GM19025 (cell line): ENCODE data around the gene PHF3.
"Not testable (repeated sequence)": the region's sequence is repeated elsewhere in the genome, so short reads cannot be mapped to it uniquely, and the experiment has no call there.

Experiments
- ATAC-seq: cut with Tn5 transposase; IDR thresholded peaks from one replicate; pipeline ENCODE4 v1.9.1; 2021; ENCODE audit warnings: mild to moderate bottlenecking, low read depth, moderate library complexity; ENCODE audit not compliant: unreplicated experiment

Gene PHF3

DNA sequence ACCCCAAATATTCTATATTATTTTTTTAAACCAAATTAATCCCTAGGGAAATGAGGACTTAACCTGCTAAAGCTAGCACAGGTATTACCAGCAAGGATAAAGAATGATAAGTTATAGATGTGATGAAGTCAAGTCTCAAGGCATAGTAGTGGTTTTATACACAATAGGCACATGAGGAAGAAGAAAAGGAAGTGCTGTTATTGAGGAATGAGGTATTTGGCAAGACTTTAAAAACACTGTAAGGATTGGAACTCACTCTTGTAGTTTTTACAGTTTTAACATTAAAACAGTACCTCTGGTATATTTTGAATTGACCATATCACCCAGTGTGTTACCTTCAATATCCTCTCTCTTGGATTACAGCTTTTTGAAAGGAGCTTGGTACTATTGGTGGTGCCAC, 54.6 kb downstream of the PHF3 start:
- no peak for ATAC-seq

DNA sequence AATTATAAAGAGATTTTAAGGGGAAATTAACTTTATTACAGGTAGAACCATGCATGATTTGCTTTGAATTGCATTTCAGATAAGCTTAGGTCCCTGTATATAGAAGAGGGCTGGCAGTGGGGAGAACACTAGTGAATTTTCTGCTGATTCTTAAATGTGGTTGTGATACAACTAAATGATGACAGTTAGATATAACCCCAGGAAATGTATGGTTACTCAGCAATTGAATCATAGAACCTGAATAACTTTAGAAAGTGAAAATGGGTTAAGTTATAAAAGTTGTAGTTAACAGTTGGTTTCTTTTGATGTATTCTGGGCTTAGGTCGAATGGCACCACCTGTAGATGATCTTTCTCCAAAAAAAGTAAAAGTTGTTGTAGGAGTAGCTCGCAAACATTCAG, 70.1 kb downstream of the PHF3 start:
- ATAC-seq = no peak

DNA sequence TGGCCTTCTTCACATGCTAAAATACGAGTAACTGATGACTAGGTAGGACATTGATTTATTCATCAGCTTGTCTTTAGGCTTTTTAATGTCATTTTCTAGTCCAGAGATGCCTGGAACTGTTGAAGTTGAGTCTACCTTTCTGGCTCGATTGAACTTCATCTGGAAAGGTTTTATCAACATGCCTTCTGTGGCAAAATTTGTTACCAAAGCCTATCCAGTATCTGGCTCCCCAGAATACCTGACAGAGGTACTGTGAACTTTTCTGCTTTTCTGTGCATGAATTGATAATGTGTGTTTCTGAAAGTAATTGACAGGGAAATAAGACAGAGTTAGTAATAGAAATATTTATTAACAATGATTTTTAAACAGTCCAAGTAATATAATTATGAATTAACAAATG, 71.0 kb downstream of the PHF3 start:
- no peak for ATAC-seq

DNA sequence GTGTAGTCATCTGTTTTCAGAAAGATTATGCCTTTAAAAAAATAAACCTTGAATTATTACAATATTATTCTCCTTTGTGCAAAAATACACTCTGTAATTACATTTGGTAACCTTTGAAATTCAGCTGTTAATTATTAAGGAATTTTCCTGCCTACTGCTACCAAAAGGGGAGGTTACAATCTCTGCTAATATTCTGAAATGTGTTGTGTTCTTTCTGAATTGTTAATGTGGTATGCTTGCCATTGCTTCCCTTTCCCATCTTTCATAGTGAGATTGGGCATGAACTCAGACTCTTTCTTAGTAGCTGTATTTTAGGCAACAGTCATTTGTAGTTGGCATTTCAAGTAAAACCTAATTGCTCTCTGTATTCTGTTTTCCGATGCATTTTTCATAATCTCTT, 73.0 kb downstream of the PHF3 start:
- ATAC-seq = no peak

DNA sequence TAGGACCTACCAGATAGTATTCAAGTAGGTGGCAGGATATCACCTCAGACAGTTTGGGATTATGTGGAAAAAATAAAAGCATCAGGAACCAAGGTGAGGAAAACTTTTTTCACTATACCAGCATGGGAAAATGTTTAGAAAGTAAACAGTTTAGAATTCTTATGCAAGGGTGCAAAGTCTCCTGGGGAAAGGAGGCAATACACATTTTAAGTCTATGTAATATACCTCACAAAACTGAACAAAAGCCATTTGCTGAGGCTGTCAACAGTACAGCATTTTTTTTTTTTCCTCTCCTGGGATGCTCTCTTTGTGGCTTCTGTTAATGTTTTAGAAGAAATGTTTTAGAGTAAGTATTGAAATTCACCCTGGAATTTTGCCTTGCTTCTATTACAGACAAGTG, 73.5 kb downstream of the PHF3 start:
- no peak for ATAC-seq

DNA sequence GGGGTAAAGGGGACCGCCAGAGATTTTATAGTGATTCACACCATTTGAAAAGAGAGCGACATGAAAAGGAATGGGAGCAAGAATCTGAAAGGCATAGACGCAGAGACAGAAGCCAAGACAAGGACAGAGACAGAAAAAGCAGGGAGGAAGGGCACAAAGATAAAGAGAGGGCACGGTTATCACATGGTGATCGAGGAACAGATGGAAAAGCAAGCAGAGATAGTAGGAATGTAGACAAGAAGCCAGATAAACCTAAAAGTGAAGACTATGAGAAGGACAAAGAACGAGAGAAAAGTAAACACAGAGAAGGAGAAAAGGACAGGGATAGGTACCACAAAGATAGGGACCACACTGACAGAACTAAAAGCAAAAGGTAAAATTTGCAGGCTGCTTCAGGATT, 77.7 kb downstream of the PHF3 start:
- no peak for ATAC-seq

DNA sequence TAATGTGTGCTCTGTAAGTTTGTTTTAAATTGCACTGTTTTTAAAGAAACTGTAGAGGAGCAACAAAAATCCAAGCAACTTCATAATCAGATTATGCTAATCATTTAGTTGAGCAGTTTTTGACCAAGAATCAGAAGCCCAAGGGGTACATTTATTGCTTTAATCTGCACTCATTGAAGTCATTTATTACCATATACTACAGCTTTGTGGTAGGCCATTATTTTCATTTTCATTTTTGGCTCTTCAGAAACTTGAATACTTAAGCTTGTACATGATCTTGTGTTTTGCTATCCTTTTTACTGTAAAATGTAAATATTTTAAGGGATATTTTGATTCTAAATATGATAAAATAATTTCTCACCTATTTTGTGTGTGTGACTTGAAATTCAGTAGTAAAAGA, 78.5 kb downstream of the PHF3 start:
- peak; percentile 56 for ATAC-seq

DNA sequence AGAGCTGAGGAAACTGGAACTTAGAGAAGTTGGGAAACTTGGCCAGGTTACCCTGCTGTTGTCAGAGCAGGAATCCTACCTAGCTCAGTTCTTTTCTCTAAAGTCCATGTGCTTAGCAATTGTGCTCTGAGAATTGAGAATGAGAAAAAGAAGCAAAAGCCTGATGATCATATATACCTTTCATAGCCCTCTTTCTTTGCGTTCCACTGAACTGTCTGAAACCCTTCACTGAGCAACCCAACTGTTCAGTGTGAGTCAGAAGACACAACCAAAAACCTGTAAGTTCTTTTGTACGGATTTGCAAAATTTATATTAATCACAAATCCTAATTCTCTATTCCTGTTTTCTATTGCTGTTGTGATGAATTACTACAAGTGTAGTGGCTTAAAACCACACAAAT, 80.6 kb downstream of the PHF3 start:
- ATAC-seq = no peak

DNA sequence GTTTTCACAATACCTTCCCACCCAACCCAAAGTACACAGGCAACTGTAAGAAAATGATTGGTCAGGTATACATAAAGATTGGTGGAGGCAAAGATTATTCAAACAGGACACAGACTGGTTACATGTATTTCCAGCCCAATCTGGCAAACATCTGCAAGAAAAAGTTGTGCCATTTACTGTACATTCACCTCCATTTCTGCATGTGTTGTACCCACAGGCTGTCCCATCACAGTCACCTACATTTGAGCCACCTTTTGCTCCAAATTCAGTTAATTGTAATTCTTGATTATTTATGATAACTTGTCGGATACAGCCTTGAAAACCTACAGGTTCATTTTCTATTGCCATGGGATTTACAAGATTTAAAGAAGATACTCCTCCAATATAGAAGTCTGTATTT, 85.6 kb downstream of the PHF3 start:
- no peak for ATAC-seq

DNA sequence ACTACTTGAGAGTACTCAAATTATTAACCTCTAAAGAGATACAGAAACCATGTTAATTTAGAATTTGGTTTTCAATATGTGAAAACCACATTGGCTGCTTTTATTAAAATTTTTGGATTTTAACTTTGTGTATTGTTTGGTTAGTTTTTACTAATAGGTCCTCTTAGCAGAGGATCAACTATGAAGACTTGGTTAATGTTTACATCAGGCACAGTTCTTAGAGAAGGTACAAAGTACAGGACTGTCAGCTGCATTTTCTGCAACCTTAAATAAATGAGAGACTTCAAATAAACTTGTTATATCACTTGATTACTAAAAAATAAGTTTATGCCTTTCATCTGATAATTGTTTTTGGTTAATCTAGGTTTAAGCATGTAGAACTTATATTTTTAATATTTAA, 89.1 kb downstream of the PHF3 start:
- ATAC-seq = no peak

DNA sequence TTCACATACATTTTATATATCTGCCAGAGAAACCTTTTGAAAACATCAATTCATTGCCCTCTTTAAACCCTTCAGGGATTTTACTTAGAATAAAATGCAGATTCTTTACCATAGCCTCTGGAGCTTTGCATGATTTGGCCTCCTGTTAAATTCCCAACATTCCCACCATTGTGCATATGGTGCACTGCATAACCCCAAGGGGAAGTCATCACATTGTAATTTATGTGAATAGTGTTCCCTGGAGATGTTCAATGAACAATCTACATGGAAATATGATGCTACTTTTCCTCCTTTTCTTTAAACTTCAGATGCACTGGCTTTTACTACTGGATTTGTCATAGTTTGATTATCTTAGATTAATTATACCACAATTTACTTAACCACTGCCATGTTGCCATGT, 94.7 kb downstream of the PHF3 start:
- no peak for ATAC-seq

DNA sequence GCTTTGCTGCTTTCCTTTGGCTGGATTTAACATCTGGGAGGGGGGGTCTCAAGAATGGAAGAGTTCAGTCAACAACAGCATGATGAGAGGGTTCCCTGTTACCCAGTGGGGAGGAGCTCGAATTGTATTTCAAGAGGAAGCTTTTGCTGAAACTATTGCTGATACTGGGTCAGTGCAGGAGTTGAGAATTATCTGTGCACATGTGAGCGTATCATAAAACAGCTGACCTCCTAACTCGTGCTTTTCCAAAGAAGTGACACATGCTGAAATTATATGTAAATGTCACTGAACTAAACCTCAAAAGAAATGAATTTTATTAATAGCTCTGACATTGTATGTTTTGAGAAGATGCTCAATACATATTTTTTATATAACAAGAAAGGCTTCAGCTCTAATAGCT, 96.3 kb downstream of the PHF3 start:
- ATAC-seq = no peak

DNA sequence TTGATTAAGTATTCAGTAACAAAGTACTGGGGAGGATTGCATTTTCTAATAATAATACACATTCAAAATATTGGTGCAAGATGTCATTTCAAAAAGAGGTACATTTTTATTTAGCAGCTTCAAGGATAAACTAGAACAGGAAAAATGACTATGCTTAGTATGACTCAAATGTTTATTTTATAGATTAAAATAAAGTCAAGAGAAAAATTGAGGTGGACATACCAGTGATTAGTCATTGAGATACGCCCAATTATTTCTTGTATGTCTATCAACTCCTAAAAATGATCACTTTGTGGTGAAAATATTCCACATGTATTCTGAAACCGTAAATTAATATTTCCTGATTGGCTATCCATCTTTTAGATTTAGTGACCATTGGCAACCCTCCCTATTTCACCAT, 96.7 kb downstream of the PHF3 start:
- ATAC-seq = no peak

DNA sequence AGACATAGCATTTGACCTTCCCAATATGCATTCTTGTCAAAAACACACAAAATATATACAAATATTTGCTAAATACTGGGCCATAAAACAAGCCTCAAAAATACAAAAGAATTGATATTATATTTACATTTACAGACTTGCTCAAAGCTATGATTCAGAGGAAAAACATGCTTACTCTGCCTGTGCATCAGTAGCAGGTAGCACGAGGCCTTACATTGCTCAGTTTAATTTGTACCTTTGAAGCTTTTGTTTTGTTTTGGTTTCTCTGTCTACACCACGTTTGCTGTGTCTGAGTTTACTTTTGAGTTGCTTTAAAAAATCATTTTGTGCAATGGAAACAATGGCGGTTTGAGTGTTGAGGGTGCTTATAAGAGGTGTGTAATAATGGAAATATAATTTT, 99.3 kb downstream of the PHF3 start:
- ATAC-seq = no peak

DNA sequence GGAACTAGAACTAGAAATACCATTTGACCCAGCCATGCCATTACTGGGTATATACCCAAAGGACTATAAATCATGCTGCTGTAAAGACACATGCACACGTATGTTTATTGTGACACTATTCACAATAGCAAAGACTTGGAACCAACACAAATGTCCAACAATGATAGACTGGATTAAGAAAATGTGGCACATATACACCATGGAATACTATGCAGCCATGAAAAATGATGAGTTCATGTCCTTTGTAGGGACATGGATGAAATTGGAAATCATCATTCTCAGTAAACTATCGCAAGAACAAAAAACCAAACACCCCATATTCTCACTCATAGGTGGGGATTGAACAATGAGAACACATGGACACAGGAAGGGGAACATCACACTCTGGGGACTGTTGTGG, 102.6 kb downstream of the PHF3 start:
- not testable (repeated sequence) for ATAC-seq

DNA sequence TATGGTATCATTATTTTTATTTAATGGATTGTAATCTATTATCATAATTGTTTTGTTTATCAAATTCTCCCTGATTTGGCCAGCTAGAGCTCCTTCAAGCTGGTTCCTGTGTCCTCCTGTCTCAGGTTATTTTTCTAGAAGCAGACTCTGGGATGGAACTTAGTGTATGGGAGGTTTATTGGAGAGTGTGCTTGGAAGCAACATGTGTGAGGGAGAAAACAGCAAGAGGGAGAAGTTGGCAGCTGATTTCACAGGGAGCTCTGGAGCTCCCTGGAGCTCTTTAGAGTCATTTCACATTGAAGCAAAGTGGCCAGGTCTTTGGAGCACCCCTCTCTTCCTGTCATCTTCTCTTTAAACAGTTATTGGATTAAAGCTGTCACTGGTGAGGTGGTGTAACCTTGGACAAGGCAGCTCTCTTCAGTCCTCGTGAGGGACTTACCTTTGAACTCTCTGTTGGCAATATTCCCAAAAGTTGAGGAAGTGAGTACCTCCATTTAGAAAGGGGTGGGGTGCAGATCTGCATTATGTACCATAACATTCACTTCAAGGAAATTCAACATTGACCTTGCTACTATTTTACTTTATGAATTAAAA, 103.6 kb downstream of the PHF3 start:
- no peak for ATAC-seq

DNA sequence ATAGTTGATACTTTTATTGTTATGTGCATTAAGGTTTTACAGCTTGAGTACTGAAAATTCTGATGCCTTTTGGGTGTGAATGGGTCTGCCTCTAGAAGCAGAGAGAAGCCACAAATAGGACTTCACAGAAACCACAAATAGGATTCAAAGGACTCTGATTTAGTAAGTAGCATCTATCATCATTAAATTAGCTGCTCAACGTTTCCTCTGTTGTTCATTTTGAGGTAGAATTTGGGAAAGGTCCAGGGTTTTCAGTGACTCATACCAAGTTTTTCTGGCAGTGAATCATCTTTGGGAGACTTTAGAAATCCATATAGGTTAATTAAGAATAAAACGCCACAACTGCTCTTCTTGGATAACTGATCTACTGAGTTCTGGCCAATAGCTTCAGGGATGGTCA, 105.1 kb downstream of the PHF3 start:
- ATAC-seq = no peak

DNA sequence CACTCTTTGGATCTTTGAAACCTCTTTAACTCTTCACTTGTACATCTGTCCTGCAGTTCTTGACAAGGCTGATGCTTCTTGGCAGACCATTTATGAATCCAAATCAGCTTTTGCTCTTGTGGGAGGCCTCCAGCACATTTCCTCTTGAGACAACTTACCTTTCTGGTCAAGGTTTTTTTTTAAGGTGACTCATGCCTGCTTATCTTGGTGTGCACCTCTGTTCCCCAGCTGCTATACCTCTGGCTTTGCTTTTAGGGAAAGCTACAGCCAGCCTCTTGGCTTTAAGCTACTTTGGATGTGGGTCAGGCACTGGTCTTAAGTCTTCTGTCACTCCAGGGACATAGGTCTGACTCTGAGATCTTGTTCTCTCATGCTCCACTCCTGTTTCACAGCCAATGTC, 106.5 kb downstream of the PHF3 start:
- ATAC-seq = no peak

DNA sequence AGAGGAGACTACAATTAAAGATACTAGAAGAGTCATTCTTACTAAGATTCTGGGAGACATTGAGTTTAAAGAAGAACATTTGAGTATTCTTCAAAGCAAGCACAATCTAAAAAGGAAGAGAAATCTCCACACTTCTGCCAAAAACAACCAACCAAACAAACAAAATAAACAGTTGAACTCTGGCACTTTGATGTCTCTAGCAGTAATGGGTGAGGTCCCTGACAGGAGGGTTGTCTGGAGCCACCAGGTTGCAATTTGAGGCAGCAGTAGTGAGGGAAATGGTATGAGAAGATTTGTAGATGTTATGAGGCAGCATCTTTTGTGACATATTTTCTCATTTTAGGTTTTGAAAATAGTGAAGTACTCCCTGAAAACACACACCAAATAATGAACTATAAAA, 108.1 kb downstream of the PHF3 start:
- ATAC-seq = no peak

DNA sequence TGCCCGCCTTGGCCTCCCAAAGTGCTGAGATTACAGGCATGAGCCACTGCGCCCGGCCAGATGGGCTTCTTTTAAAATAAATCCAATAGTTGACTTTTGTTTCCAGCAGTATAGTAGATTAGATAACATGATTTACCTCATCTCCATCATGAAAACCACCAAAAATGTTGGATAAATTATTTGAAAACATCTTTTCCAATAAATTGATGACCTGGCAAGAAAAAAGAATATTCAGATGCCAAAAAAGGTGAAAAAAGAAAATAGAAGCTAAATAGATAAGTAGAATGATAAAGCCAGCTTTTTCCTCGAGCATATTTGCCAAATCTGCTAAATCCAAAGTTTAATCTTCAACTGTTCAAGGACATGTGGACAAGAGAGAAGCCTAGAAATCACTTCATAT, 109.2 kb downstream of the PHF3 start:
- no peak for ATAC-seq

DNA sequence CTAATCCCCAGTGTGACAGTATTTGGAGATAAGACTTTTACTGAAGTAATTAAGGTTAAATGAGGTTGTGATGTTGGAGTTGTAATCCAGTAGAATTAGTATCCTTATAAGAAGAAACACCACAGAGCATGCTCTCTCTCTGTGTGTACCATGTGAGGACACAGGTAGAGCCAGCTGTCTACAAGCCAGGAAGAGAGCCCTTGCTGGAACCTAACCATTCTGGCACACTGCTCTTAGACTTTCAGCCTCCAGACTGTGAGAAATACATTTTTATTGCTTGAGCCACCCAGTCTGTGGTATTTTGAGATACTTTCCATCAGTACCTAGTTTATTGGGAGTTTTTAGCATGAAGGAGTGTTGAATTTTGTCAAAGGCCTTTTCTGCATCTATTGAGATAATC, 110.2 kb downstream of the PHF3 start:
- ATAC-seq = no peak

DNA sequence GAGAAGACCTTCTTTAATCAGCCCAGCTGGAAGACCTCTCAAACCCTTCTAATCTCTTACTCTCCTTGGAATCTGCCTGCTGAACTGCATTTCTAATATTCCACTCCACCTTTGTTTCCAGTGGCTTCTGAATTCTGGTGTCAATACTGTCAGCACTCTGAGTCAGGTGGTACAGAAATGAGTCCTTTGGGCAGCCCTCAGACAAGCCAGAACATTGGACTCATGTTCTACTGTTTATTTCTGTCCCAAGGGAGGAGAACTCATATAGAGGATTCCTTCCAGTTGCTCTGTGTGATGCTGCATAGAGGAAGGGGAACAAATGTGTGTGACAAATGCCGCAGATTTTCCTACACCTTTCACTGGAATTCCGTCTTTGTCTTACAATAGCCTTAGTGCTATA, 114.8 kb downstream of the PHF3 start:
- no peak for ATAC-seq

DNA sequence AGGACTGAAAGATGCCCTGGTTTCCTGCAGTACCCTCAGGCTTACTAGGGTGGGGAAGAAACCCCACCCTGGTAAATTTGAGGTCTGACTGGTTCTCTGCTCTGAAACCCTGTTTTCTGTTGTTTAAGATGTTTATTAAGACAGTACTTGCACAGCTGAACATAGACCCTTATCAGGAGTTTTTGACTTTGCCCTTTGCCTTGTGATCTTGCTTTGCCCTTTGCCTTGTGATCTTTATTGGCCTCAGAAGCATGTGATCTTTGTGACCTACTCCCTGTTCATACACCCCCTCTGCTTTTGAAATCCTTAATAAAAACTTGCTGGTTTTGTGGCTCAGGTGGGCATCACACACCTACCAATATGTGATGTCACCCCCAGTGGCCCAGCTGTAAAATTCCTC, 121.7 kb downstream of the PHF3 start:
- not testable (repeated sequence) for ATAC-seq
